Ovary (tissue), 3 donors: ENCODE results near the gene PLAGL1.

ENCODE experiments used
- CTCF ChIP-seq, 3 donors: fragments of 450-650 bp in 2 of 3; fragments of 200-600 bp in 1 of 3; IDR thresholded peaks; one replicate each; pipeline versions ENCODE4 v1.5.1 to v1.8.0; 2016 to 2022; ENCODE audit warnings: antibody characterized with exemption in 3 of 3, mild to moderate bottlenecking in 1 of 3
- POLR2A ChIP-seq: fragments of 450-650 bp; IDR thresholded peaks from one replicate; pipeline ENCODE4 v1.6.1; 2017; ENCODE audit warnings: antibody characterized with exemption, mild to moderate bottlenecking, moderate library complexity
- donor health status: DM: no; HTN: no; CAD: no.

DNA sequence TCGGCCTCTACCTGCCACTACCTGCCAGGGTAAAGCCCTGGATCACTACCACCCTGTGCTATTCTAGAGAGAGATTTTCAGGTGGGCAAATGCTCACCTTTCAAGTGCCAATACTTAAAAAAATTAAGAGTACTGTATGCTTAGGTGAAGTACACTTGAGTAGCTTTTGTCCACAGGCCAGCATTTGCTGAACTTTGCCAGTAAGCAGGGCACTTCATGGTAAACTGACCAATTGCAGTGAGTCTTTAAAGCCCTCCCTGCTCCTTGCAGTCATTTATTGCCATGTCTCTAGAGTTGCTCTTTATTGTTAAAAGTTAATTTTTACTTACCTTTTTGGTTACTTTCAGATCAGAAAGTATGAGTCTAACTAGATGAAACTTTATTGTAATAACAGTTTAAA is 58.5 kb downstream of the PLAGL1 start:
- TF ChIP-seq CTCF (IDR thresholded peaks at IDR 0.05) (no peak), POLR2A (no peak)
